LNCAP (cell line): ENCODE measurements around the gene BTBD7.

Experiments
- TF ChIP-seq, protein P1 (sequence below): fragments of 450-650 bp; IDR thresholded peaks from 2 replicates; pipeline ENCODE4 v1.5.1; 2017; ENCODE audit warnings: mild to moderate bottlenecking

Gene BTBD7

DNA sequence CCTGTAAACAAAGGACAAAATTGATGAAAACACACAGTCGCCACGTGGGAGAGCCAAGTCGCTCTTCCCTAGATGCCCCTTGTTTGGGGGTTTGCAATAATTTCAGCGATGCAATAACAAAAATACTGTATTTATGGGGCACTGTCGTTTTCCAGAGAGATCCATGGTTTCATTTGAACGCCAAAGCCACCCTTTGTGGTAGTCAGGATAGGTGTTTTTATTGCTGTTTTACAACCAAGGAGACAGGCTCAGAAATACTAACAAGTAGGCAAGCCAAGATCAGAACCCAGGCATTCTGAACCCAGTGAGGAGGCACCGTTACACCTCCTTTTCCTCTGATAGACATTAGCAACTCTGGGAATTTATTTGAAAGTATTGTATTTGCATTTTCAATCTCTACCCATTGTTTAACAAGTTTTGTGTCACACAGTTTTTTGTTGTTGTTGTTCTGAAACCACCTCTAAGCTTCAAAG, 831 bp upstream of the BTBD7 start:
- TF ChIP-seq, protein P1, sequence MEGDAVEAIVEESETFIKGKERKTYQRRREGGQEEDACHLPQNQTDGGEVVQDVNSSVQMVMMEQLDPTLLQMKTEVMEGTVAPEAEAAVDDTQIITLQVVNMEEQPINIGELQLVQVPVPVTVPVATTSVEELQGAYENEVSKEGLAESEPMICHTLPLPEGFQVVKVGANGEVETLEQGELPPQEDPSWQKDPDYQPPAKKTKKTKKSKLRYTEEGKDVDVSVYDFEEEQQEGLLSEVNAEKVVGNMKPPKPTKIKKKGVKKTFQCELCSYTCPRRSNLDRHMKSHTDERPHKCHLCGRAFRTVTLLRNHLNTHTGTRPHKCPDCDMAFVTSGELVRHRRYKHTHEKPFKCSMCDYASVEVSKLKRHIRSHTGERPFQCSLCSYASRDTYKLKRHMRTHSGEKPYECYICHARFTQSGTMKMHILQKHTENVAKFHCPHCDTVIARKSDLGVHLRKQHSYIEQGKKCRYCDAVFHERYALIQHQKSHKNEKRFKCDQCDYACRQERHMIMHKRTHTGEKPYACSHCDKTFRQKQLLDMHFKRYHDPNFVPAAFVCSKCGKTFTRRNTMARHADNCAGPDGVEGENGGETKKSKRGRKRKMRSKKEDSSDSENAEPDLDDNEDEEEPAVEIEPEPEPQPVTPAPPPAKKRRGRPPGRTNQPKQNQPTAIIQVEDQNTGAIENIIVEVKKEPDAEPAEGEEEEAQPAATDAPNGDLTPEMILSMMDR, result no peak

DNA sequence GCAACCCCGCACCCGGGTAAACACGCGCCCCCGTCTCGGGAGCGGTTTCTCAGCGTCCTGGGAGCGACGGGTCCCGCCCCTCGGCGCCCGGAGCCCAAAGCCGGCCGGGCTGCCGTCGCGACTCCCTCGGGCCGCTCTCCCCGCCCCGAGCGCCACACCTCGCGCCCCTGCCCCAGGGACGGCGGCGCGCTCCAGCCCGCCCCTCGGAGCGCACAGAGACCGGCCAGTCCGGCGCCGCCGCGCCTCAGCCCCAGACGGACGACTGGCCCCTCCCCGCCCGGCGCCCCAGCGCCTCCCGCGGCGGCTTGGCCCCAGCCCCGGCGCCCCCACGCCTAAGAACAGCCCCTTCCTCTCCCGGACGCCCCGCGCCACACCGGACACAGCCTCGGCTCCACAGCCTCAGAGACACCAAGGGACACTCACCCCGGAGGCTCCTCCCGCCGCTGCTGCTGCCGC, 411 bp downstream of the BTBD7 start:
- TF ChIP-seq, protein P1, result no peak

DNA sequence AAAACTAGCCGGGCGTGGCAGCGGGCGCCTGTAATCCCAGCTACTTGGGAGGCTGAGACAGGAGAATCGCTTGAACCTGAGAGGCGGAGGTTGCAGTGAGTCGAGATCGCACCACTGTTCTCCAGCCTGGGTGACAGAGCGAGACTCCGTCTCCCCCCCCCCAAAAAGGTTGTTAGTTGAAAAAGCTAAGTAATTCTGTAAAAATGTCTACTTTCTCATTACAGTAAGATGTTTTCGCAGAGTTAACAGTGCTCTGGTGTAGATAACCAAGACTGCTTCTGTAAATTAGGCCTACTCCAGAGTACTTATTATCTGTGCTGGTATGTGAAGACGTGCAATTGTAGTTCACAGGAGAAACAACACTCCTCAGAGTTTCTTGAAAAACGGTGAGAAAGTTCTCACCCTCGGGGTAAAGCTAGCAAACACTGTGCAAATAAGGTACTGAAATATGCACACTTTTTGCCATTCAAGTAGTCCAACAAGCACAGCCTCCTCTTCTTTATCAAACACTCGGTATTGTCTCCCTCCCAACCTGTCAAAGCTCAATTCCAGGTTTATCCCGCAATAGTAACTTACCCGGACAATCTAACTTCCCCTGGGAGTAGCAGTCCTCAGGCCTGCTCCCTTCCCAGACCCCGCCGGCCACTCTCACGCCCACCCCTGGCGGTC, 974 bp downstream of the BTBD7 start:
- TF ChIP-seq, protein P1, result no peak

DNA sequence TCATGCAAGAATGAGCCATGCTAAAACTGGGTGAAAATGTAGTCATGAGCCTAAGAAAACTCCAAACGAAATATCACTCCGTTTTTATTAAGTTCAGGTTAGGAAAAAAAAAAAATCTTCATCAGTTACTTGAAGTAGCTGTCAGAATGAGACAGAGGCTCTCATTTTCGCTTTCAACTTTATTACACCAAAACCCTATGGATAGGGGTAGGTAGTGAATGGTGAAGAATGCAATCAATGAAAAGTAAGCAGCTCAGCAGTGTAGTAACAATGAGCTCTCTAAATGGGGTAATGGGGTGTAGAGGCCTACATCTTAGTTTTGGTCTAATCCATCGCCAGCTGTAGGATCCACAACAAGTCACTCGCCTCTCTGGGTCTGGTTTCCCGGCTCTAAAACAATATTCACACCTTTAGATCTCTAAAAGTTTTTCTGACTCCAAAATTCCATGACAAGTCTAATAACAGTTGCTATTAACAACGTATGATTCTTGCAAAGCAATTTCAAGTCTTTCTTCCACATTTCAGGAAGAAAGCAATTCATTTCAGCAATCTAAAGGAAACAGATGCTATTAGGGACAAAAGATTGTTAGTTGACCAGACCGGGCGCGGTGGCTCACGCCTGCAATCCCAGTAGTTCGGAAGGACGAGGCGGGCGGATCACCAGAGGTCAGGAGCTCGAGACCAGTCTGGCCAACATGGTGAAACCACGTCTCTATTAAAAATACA, 1.7 kb downstream of the BTBD7 start:
- TF ChIP-seq, protein P1, result no peak

DNA sequence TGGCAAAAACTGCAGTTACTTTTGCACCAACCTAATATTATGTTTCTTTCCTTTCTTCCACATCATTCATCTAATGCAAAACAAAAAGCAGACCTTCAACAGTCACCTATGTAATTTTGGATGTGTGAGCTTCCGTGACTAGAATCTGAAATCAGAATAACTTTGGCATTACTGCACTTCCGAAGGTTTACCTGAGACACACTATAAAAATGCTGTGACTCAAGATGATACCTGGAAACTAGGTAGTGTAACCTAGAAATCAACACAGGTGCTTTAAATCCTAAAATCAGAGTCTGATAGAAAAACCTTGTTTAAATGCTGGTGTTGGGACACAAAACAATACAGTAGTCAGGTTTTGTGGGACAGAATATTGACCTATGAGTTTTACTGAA, 2.2 kb downstream of the BTBD7 start:
- TF ChIP-seq, protein P1, result no peak

DNA sequence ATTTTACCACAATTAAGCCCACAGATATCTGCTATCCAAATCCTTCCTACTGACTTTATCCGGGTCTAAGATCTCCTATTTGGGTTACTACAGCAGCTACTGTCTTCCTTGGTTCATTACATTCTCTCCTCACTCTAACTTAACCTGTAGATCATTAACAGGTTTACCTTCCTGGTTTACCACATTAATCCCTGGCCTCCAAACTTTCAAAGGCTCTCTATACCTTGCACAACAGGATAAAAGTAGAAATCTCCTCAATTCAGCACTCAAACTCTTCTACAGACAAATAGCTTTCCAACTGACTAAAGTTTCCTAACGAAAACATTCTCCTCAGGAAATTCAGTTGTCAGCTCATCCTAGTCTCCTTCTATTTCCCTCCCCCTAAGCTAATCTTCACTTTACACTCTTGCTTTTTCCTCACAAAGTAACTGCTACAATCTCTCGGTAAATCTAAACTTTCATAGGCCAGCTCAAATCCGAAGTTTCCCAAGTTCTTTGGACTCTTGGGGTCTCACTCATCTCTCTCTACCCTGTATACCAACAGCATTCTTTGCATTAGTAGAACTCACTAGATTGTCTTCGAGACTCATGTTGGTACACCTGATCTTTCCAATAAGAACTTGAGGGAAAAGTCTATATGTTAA, 2.7 kb downstream of the BTBD7 start:
- TF ChIP-seq, protein P1, result no peak

DNA sequence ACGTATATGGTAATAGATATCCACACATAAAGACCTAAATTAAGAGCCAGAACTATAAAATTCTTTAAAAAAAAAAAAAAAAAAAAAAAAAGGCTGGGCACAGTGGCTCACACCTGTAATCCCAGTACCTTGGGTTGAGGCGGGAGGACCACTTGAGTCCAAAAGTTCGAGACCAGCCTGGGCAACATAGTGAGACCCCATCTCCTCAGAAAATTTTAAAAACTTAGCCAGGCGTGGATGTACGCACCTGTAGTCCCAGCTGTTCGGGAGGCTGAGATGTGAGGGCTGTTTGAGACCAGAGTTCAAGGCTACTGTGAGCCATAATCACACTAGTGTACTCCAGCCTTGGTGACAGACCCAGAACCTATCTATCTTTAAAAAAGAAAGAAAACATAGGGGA, 4.3 kb downstream of the BTBD7 start:
- TF ChIP-seq, protein P1, result no peak
